ENCODE results near the gene TRMT112.

- no peak for TF ChIP-seq EZH2 (IDR thresholded peaks at IDR 0.05; ENCODE audit: borderline replicate concordance, low read length)
- no peak for TF ChIP-seq CTCF (IDR thresholded peaks at IDR 0.05; ENCODE audit: low read length)
Observed at GRCh38 chr11:64338716-64339115, 21.4 kb upstream of the TRMT112 start.
